ENCODE results near the gene BAIAP2L2.
"Not testable (repeated sequence)": the region's sequence is repeated elsewhere in the genome, so short reads cannot be mapped to it uniquely, and the experiment has no call there.

Gene BAIAP2L2

GRCh38 chr22:38080474-38080849 lies 30.0 kb downstream of the BAIAP2L2 start:
- no peak for DNase-seq

- no peak for DNase-seq
Observed at GRCh38 chr22:38079804-38080203, 30.7 kb downstream of the BAIAP2L2 start.

GRCh38 chr22:38079208-38079607 lies 31.3 kb downstream of the BAIAP2L2 start:
- DNase-seq, result not testable (repeated sequence)

- no peak for DNase-seq
Observed at GRCh38 chr22:38078046-38078840, 32.2 kb downstream of the BAIAP2L2 start.

GRCh38 chr22:38077595-38077994 lies 32.9 kb downstream of the BAIAP2L2 start:
- DNase-seq, result no peak

GRCh38 chr22:38077096-38077495 lies 33.4 kb downstream of the BAIAP2L2 start:
- DNase-seq, result no peak

GRCh38 chr22:38075961-38076360 lies 34.5 kb downstream of the BAIAP2L2 start:
- no peak for DNase-seq

- no peak for DNase-seq
Observed at GRCh38 chr22:38075105-38075825, 35.2 kb downstream of the BAIAP2L2 start.

- DNase-seq, result no peak
Observed at GRCh38 chr22:38074181-38075104, 36.0 kb downstream of the BAIAP2L2 start.

GRCh38 chr22:38073150-38074130 lies 37.0 kb downstream of the BAIAP2L2 start:
- DNase-seq, result no peak

GRCh38 chr22:38072322-38073149 lies 37.9 kb downstream of the BAIAP2L2 start:
- DNase-seq, result no peak

- no peak for DNase-seq
Observed at GRCh38 chr22:38071421-38072321, 38.8 kb downstream of the BAIAP2L2 start.

GRCh38 chr22:38070250-38070921 lies 40.1 kb downstream of the BAIAP2L2 start:
- no peak for DNase-seq

GRCh38 chr22:38069372-38070249 lies 40.9 kb downstream of the BAIAP2L2 start:
- DNase-seq, result no peak

GRCh38 chr22:38068641-38069371 lies 41.7 kb downstream of the BAIAP2L2 start:
- no peak for DNase-seq

- no peak for DNase-seq
Observed at GRCh38 chr22:38067761-38068360, 42.6 kb downstream of the BAIAP2L2 start.

GRCh38 chr22:38067028-38067415 lies 43.5 kb downstream of the BAIAP2L2 start:
- DNase-seq, result no peak

All from activated CD4-positive, alpha-beta T cell treated with anti-CD3 and anti-CD28 coated beads, Interleukin-10, Interleukin-2, amounts not matched to agents 100 ng/mL and 50 ng/mL, durations not matched to agents 16 hours and 8 hours (primary cell).